Stomach (tissue), 19 donors: ENCODE measurements around the gene FAM72B. TPM values are rescaled to one million over a fixed set of nuclear protein-coding genes. Genes with fewer than 3 reads are reported as not detected.
"Not testable (repeated sequence)": the region's sequence is repeated elsewhere in the genome, so short reads cannot be mapped to it uniquely, and the experiment has no call there.

Source experiments
- DNase-seq, 2 donors: peaks; one replicate each; pipeline versions ENCODE4 v3.0.0 to v3.0.0-alpha.2; 2013 to 2019
- H3K27ac ChIP-seq, 5 donors: fragments of 200-600 bp in 4 of 5; sonication (generic) in 4 of 5; one replicate each; pipeline ENCODE4 v1.5.1; 2013 to 2019; ENCODE audit warnings: mild to moderate bottlenecking in 1 of 5, moderate library complexity in 1 of 5
- H3K27me3 ChIP-seq, 3 donors: fragments of 200-600 bp; sonication (generic); one replicate each; pipeline ENCODE4 v1.5.1; 2017 to 2019; ENCODE audit warnings: mixed run types in 1 of 3
- H3K36me3 ChIP-seq, 4 donors: fragments of 200-600 bp; sonication (generic); 1 replicate in 3 of 4; 2 replicates in 1 of 4; pipeline ENCODE4 v1.5.1; 2016 to 2019
- H3K4me1 ChIP-seq, 4 donors: fragments of 200-600 bp; sonication (generic); one replicate each; pipeline ENCODE4 v1.5.1; 2016 to 2019
- H3K4me3 ChIP-seq, 4 donors: fragments of 200-600 bp; sonication (generic) in 3 of 4; one replicate each; pipeline ENCODE4 v1.5.1; 2016 to 2019; ENCODE audit warnings: mild to moderate bottlenecking in 1 of 4
- H3K9me3 ChIP-seq, 4 donors: fragments of 200-600 bp; sonication (generic); one replicate each; pipeline ENCODE4 v1.5.1; 2016 to 2019
- POLR2AphosphoS5 ChIP-seq, 3 donors: sonication (generic); formaldehyde crosslinking; IDR thresholded peaks; one replicate each; pipeline ENCODE4 v1.6.1; 2016; ENCODE audit warnings: antibody characterized with exemption in 3 of 3
- WGBS, 5 donors: extraction: QIAGEN DNeasy Blood & Tissue Kit in 3 of 5; methylation state at CpG; one replicate each; pipeline versions ENCODE4 v1.1.5 to v1.1.7; 2013 to 2018; 5-methylcytosine and 5-hydroxymethylcytosine counted together
- intact Hi-C: fragments of 100-400 bp; cut with DNase I; formaldehyde crosslinking; loops from one replicate; pipeline ENCODE4 v1.15.1; 2023; ENCODE audit warnings: low total_unique reads
- long read RNA-seq, 10 donors: transcript quantifications; one replicate each; lab custom pipeline, GENCODE V29; 2026
- polyA plus RNA-seq, 3 donors: library from polyadenylated mRNA; stranded (reverse); fragments of 200-250 nt; gene quantifications; one replicate each; pipeline ENCODE4 v1.2.3, GENCODE V29; 2013
- total RNA-seq, 5 donors: library from RNA; depleted of rRNA; stranded (reverse); fragments of >200 nt; gene quantifications; one replicate each; pipeline versions ENCODE4 v1.1.0 to v1.2.3, GENCODE V29; 2014 to 2016
- donor health status: healthy with polysubstance abuse.
- donor health status: Bipolar disorder and iron deficiency.
- donor health status: healthy.

Gene FAM72B
- total RNA-seq (1 to 10 TPM in 1 of 5 donors, not detected in 4; 1.5 TPM), polyA plus RNA-seq (1 to 10 TPM in 2 of 3 donors, under 1 TPM in 1; 0.46 to 1.5 (median 1.4) TPM)
- long read RNA-seq, donor 1 = 0 reads
- long read RNA-seq, donor 2 = 0 reads
- long read RNA-seq, donor 3 = 0 reads
- long read RNA-seq, donor 4 = 0 reads
- long read RNA-seq, donor 5 = 0 reads
- long read RNA-seq, donor 6 = 0 reads
- long read RNA-seq, donor 7, partial matches to known transcripts = 0 of 2 reads
- long read RNA-seq, donor 7, other reads (novel, unspliced or antisense) = 0 of 2 reads
- long read RNA-seq, donor 8 = 0 reads
- long read RNA-seq, donor 9 = 0 reads
- long read RNA-seq, donor 10, partial matches to known transcripts = 0 of 1 reads
- long read RNA-seq, donor 10, other reads (novel, unspliced or antisense) = 0 of 1 reads

- Histone ChIP-seq H3K4me3 (peak within 1 kb of the TSS; percentile 43 to 54 (median 48)), H3K27ac (peak within 1 kb of the TSS; percentile 73 to 86 (median 81))
- 0 to 1% (median 0%) methylated on average over 21 to 36 of the region's 54 CpGs for WGBS, 5 donors
- H3K9me3 ChIP-seq, H3K36me3 ChIP-seq, intact Hi-C loops, H3K27me3 ChIP-seq, H3K4me1 ChIP-seq: not testable (repeated sequence)
- peak; percentile 93 to 98 for DNase-seq
- peak; percentile 40 to 52 (median 40) for TF ChIP-seq POLR2AphosphoS5 (IDR thresholded peaks at IDR 0.05)
Observed at GRCh38 chr1:121184290-121185127, at the start of gene FAM72B, which contains the start of gene SRGAP2C. TSS of gene FAM72B (minus strand) at chr1:121184340. CDS start at chr1:121183489, 851 bp downstream. TSS of gene SRGAP2C (plus strand) at chr1:121184975. CDS start at chr1:121187447, 2,472 bp downstream.

- H3K4me1 ChIP-seq, H3K27ac ChIP-seq, H3K36me3 ChIP-seq, H3K4me3 ChIP-seq, intact Hi-C loops, DNase-seq, H3K9me3 ChIP-seq, H3K27me3 ChIP-seq: not testable (repeated sequence)
- WGBS, 5 donors = 56 to 92% (median 68%) methylated on average over 1 to 2 of the region's 4 CpGs
Observed at GRCh38 chr1:121232445-121233125, 48.4 kb upstream of the FAM72B start.

DNA sequence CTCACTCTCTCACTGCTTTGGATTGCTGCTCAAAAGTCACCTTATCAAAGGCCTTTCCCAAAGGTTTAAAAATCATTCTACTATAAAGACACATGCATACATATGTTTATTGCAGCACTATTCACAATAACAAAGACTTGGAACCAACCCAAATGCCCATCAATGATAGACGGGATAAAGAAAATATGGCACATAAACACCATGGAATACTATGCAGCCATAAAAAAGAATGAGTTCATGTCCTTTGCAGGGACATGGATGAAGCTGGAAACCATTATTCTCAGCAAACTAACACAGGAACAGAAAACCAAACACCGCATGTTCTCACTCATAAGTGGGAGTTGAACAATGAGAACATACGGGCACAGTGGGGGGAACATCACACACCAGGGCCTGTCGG is 46.5 kb upstream of the FAM72B start:
- DNase-seq, intact Hi-C loops, H3K36me3 ChIP-seq, H3K27me3 ChIP-seq, H3K9me3 ChIP-seq, H3K27ac ChIP-seq, H3K4me1 ChIP-seq, H3K4me3 ChIP-seq: not testable (repeated sequence)
- 75 to 92% (median 88%) methylated on average over 1 to 2 of the region's 4 CpGs for WGBS, 5 donors

- not testable (repeated sequence) for H3K4me3 ChIP-seq
Observed at GRCh38 chr1:121227544-121228330, 43.6 kb upstream of the FAM72B start.

GRCh38 chr1:121226925-121227324 is 42.8 kb upstream of the FAM72B start:
- DNase-seq = not testable (repeated sequence)

More at GRCh38 chr1:121227544-121228330, 43.6 kb upstream of the FAM72B start:
- H3K36me3 ChIP-seq, H3K27me3 ChIP-seq, DNase-seq, intact Hi-C loops, H3K27ac ChIP-seq, H3K9me3 ChIP-seq, H3K4me1 ChIP-seq: not testable (repeated sequence)
- WGBS, 5 donors = 69 to 100% (median 79%) methylated on average over 1 to 3 of the region's 9 CpGs; no CpG with 5 or more reads in 1 of the 5 donors

DNA sequence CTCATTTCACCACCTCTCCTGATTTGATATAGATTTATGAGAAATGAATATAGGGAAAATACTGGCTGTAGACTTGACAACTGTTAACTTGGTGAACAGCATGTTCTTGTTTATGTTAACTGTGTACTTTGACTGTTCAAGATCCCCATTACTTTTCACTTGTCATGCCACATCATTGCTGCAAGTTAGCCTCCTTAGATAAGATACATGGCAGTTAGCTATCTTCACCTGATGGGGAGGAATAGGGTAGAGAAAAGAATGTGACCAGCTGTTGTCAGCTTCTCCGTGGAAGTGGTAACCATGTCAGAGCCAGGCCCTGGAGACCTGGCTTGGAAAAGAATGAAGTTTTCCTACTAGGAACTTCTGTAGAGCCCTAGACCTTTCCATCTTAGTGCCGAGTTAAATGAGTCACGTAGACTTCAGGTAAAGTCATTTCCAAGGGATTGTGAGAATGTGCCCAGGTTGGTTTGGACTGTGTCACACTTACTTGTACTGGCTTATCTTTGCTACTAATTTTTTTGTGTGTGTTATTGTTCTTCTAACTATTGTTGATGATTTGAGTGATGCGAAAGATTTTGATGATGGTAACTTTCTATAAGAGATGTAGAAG is 42.3 kb upstream of the FAM72B start:
- H3K36me3 ChIP-seq, DNase-seq, H3K27ac ChIP-seq, H3K9me3 ChIP-seq, H3K27me3 ChIP-seq, intact Hi-C loops, H3K4me3 ChIP-seq, H3K4me1 ChIP-seq: not testable (repeated sequence)
- WGBS, 5 donors = 85 to 100% (median 96%) methylated on average over 2 of the region's 4 CpGs

More at GRCh38 chr1:121226925-121227324, 42.8 kb upstream of the FAM72B start:
- WGBS, 5 donors = 80 to 100% (median 90%) methylated on average over 1 of the region's 2 CpGs
- H3K27ac ChIP-seq, intact Hi-C loops, H3K9me3 ChIP-seq, H3K27me3 ChIP-seq, H3K4me3 ChIP-seq, H3K4me1 ChIP-seq, H3K36me3 ChIP-seq: not testable (repeated sequence)

DNA sequence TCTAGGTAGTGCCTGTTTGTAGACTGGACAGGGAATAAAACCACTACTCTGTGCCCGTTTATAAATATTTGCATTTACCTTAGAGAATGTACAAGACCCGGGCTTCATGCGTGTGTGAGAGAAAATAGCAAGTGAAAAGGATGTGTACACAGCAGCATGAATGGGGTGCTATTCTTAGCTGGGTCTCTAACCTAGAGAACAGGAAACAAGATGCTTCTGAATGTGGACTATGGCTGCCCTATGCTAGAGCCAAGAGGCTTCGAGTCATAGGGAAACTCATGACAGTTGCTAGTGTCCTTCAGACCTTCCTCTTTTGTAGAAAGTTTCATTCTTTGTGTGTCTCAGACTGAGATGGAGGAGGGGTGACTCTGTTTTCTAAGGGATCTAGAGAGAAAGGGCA is 40.6 kb upstream of the FAM72B start:
- H3K27me3 ChIP-seq, H3K4me1 ChIP-seq, H3K4me3 ChIP-seq, H3K36me3 ChIP-seq, DNase-seq, H3K9me3 ChIP-seq, intact Hi-C loops, H3K27ac ChIP-seq: not testable (repeated sequence)
- WGBS, 5 donors = 8 to 43% (median 16%) methylated on average over 3 of the region's 4 CpGs; no CpG with 5 or more reads in 1 of the 5 donors

DNA sequence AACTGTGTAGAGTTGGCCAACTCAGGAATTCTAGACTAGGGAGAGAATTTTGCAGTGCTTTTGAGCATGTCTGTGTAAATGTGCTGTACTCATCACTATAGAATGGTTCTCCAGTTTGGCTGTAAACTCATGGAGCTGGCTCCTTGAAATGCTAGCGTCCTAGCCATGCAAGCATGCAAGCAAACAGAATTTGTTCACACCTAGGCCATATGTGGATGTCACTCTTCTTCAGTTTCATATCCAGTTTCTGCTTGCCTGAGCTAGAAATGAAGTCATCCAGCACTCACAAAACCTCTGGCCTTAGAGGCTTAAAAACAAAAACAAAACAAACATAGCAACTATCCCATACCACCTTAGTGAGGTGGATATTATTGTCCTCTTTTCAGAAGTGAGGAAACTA is 37.6 kb upstream of the FAM72B start:
- H3K9me3 ChIP-seq, DNase-seq, H3K36me3 ChIP-seq, H3K4me3 ChIP-seq, H3K27ac ChIP-seq, H3K4me1 ChIP-seq, intact Hi-C loops, H3K27me3 ChIP-seq: not testable (repeated sequence)
- 58 to 100% (median 88%) methylated on average over 1 of the region's 1 CpG for WGBS, 5 donors

DNA sequence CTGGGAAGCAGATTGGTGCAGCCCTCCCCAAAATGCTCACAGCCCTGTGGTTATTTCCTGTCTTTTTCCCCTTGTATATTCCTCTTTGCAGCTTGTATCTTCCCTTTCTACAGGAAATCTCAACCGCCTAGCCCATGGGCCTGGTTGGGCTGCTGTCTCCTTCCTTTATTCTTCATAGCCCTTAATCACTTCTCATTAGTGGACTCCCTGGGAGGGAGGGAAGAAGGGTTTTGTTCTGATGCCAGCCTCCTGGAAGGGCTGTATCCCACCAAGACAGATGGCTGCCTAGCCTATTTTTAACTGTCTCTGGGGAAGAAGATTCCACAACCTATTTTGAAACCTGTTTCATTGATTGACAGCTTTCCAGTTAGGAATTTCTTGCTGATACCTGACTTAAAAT is 32.5 kb upstream of the FAM72B start:
- H3K4me1 ChIP-seq, H3K4me3 ChIP-seq, H3K36me3 ChIP-seq, H3K27me3 ChIP-seq, DNase-seq, intact Hi-C loops, H3K9me3 ChIP-seq, H3K27ac ChIP-seq: not testable (repeated sequence)
- 100% methylated on average over 1 of the region's 1 CpG; no CpG with 5 or more reads in 4 of the 5 donors for WGBS, 5 donors

- intact Hi-C loops, H3K36me3 ChIP-seq, H3K27me3 ChIP-seq, H3K9me3 ChIP-seq, H3K4me3 ChIP-seq, DNase-seq, H3K4me1 ChIP-seq, H3K27ac ChIP-seq: not testable (repeated sequence)
- 47 to 88% (median 85%) methylated on average over 1 of the region's 1 CpG; no CpG with 5 or more reads in 1 of the 5 donors for WGBS, 5 donors
Observed at GRCh38 chr1:121215699-121216417, 31.7 kb upstream of the FAM72B start.
